ENCODE results near the gene TCEA3. TPM values are rescaled to one million over a fixed set of nuclear protein-coding genes. Genes with fewer than 3 reads are reported as not detected.

The TCEA3 gene
- total and polyA plus RNA-seq, 3 experiments from 2014 or later: 1.4 to 11.1 (median 1.7) TPM

DNA sequence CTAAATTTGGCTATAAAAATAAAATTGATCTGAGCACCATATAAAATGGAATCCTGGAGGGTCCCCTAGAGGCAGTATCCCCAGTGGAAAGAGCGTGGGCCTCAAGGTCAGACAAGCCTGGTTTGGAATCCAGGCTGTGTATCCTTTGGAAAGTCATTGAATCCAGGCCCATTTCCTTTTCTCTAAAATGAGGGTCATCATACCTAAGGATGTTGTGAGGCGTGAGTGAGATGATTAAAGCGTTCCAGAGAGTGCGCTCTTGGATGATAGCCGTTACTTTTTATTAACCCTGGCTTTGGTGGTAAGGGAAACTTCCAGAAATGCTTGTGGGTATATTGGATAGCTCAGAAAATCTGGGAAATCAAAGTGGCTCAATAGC, 54.2 kb downstream of the TCEA3 start:
- no peaks in the 10 kb centered on the region for H3K9me3 Mint-ChIP-seq
- peaks cover 0 to 5% of the 10 kb centered on the region in 2 donors for H3K27me3 Mint-ChIP-seq

DNA sequence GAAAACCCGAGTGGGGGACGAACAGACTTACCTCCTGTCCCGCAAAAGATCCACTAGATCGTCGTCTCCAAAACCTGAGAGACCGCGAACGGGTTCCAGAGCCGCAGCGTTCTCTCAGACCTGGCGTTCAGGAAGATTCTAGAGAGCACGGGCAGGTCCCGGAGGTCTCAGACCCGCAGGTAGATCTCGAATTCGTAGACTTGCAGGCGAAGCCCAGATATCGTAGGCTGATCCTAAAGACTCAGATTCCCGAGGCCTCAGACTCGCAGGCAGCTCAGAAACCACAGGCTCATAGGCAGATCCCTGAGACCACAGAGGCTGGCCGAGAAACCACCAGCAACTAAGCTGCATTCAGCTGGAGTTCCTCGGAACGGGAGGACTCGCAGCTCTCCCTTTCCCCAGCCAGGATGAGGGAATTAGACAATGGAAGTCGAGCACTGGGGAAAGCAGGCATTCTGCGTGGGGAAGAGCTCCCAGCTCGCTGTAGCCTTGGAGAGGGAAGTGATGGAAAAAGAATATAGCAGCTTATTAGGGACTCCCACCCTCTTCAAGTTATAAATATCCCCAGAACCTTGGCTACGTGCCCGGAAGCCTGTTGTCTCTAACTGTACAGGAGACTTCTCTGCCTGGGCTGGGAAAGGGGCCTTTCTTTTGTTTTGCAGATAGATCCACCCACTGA, 55.1 kb downstream of the TCEA3 start, which contains the start of gene ZNF436:
TSS of gene ZNF436 (minus strand) at position 502 of the 679 bp plus-strand sequence. CDS start 1,831 bp downstream, outside the sequence.
- ChIA-PET POLR2A (interaction anchor here (0.5 to 3.0 kb wide), 3 partner anchors 15 to 25 kb away, joined by 3 to 53 read pairs (median 5); partner anchors contain the start of gene HNRNPR), CTCF (interaction anchor here (1.9 kb wide), 1 partner anchor 25 kb away, joined by 4 read pairs; the partner anchor contains the start of gene HNRNPR)
- Histone ChIP-seq H3K36me3 (ENCODE audit: insufficient read depth, low read length) (no peaks in the 10 kb centered on the region), H3K27me3 (ENCODE audit: insufficient read depth, low read length, poor library complexity, severe bottlenecking) (no peaks in the 10 kb centered on the region), H3K4me1 (ENCODE audit: insufficient read depth, low read length) (peaks cover 25% of the 10 kb centered on the region), H3K27ac (ENCODE audit: low read depth, low read length) (peak within 1 kb of the TSS; percentile 96), H3K9me3 (ENCODE audit: low read length) (no peaks in the 10 kb centered on the region), H3K4me3 (ENCODE audit: low read length) (peak within 1 kb of the TSS; percentile 100)
- peak in 3 of 5 donors; percentile 10 to 54 (median 44) for DNase-seq
- H3K9me3 Mint-ChIP-seq: peaks cover 0 to 3% (median 0%) of the 10 kb centered on the region in 5 donors
- H3K4me1 Mint-ChIP-seq: peaks cover 32 to 36% (median 36%) of the 10 kb centered on the region in 3 donors
- H3K36me3 Mint-ChIP-seq: peaks cover 6 to 30% (median 13%) of the 10 kb centered on the region in 3 donors
- peaks cover 0 to 3% of the 10 kb centered on the region in 2 donors for H3K27me3 Mint-ChIP-seq
- H3K27ac Mint-ChIP-seq: peak within 1 kb of the TSS; percentile 91 to 99 (median 98)
- peak within 1 kb of the TSS; percentile 94 to 99 (median 99) for H3K4me3 Mint-ChIP-seq

More for the DNA sequence above, 54.2 kb downstream of the TCEA3 start:
- peak overlapping the region; percentile 94 to 99 (median 99) for H3K4me3 Mint-ChIP-seq
- H3K36me3 ChIP-seq (ENCODE audit: insufficient read depth, low read length): no peaks in the 10 kb centered on the region
- H3K27ac Mint-ChIP-seq: peak overlapping the region in 7 of 8 donors; percentile 8 to 91 (median 44)
- no peak for DNase-seq
- peaks cover 6 to 26% (median 9%) of the 10 kb centered on the region in 3 donors for H3K36me3 Mint-ChIP-seq
- H3K4me3 ChIP-seq (ENCODE audit: low read length): no peak overlapping the region
- peaks cover 25% of the 10 kb centered on the region for H3K4me1 ChIP-seq (ENCODE audit: insufficient read depth, low read length)
- peak overlapping the region; percentile 96 for H3K27ac ChIP-seq (ENCODE audit: low read depth, low read length)
- no peaks in the 10 kb centered on the region for H3K27me3 ChIP-seq (ENCODE audit: insufficient read depth, low read length, poor library complexity, severe bottlenecking)
- peaks cover 32 to 36% (median 36%) of the 10 kb centered on the region in 3 donors for H3K4me1 Mint-ChIP-seq
- H3K9me3 ChIP-seq (ENCODE audit: low read length): no peaks in the 10 kb centered on the region
- ChIA-PET POLR2A (no interaction called here), CTCF (interaction anchor here (1.9 kb wide), 1 partner anchor 26 kb away, joined by 4 read pairs; the partner anchor contains the start of gene HNRNPR)

GRCh38 chr1:23368562-23369334, 55.8 kb downstream of the TCEA3 start:
- Histone ChIP-seq H3K4me1 (ENCODE audit: insufficient read depth, low read length) (peaks cover 25% of the 10 kb centered on the region), H3K27me3 (ENCODE audit: insufficient read depth, low read length, poor library complexity, severe bottlenecking) (no peaks in the 10 kb centered on the region), H3K4me3 (ENCODE audit: low read length) (peak overlapping the region; percentile 100), H3K36me3 (ENCODE audit: insufficient read depth, low read length) (no peaks in the 10 kb centered on the region), H3K9me3 (ENCODE audit: low read length) (no peaks in the 10 kb centered on the region), H3K27ac (ENCODE audit: low read depth, low read length) (peak overlapping the region; percentile 96)
- peaks cover 0 to 1% of the 10 kb centered on the region in 2 donors for H3K27me3 Mint-ChIP-seq
- H3K36me3 Mint-ChIP-seq: peaks cover 5 to 33% (median 18%) of the 10 kb centered on the region in 3 donors
- H3K27ac Mint-ChIP-seq: peak overlapping the region; percentile 91 to 99 (median 98)
- peaks cover 32 to 36% (median 36%) of the 10 kb centered on the region in 3 donors for H3K4me1 Mint-ChIP-seq
- POLR2A ChIA-PET: interaction anchor here (0.9 to 3.0 kb wide), 6 partner anchors 24 to 375 kb away, joined by 3 to 53 read pairs (median 4); partner anchors contain the start of genes ELOA and HNRNPR
- peak; percentile 81 to 89 (median 82) for DNase-seq
- H3K9me3 Mint-ChIP-seq: peaks cover 0 to 6% (median under 1%) of the 10 kb centered on the region in 5 donors
- CTCF ChIA-PET: interaction anchor here (0.8 to 1.0 kb wide), 3 partner anchors 24 to 171 kb away, joined by 4 read pairs; partner anchors contain the start of gene HNRNPR
- peak overlapping the region; percentile 94 to 99 (median 99) for H3K4me3 Mint-ChIP-seq

- Mint-ChIP-seq H3K4me3 (peak overlapping the region; percentile 94 to 99 (median 99)), H3K27me3 (peaks cover 0 to 1% of the 10 kb centered on the region in 2 donors), H3K4me1 (peaks cover 32 to 36% (median 36%) of the 10 kb centered on the region in 3 donors), H3K27ac (peak overlapping the region; percentile 91 to 99 (median 98)), H3K36me3 (peaks cover 6 to 34% (median 25%) of the 10 kb centered on the region in 3 donors), H3K9me3 (peaks cover under 1 to 13% (median 8%) of the 10 kb centered on the region in 5 donors)
- Histone ChIP-seq H3K27ac (ENCODE audit: low read depth, low read length) (peak overlapping the region; percentile 96), H3K36me3 (ENCODE audit: insufficient read depth, low read length) (peaks cover under 1% of the 10 kb centered on the region), H3K9me3 (ENCODE audit: low read length) (peaks cover 4% of the 10 kb centered on the region), H3K4me1 (ENCODE audit: insufficient read depth, low read length) (peaks cover 25% of the 10 kb centered on the region), H3K27me3 (ENCODE audit: insufficient read depth, low read length, poor library complexity, severe bottlenecking) (no peaks in the 10 kb centered on the region), H3K4me3 (ENCODE audit: low read length) (peak overlapping the region; percentile 100)
- ChIA-PET POLR2A (interaction anchor here (0.6 to 3.0 kb wide), 8 partner anchors 23 to 1023 kb away, joined by 3 to 53 read pairs (median 4); partner anchors contain the start of genes ELOA and HNRNPR), CTCF (interaction anchor here (0.8 to 1.0 kb wide), 3 partner anchors 23 to 172 kb away, joined by 4 read pairs; partner anchors contain the start of gene HNRNPR)
- peak; percentile 97 to 99 (median 97) for DNase-seq
Observed at GRCh38 chr1:23367791-23368561, 56.6 kb downstream of the TCEA3 start.

DNA sequence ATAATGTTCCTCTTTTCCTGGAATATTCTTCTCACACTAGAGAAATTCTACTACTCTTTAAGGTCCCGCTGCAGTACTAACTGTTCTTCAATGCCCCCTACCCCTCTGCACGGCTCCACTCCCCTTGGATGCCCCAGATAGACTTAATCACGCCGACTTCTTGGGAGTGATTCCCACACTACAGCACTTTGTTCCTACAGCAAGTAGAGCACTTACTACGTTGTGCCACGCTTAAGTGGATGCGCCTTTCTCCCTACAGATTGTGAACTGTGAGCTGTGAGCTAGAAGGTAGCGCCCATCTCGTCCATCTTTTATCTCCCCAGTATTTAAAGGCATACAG, 57.1 kb downstream of the TCEA3 start:
- Mint-ChIP-seq H3K4me3 (peak overlapping the region; percentile 94 to 99 (median 99)), H3K36me3 (peaks cover 12 to 39% (median 31%) of the 10 kb centered on the region in 3 donors), H3K27ac (peak overlapping the region; percentile 85 to 99 (median 97)), H3K9me3 (peaks cover 6 to 18% (median 13%) of the 10 kb centered on the region in 5 donors), H3K4me1 (peaks cover 32 to 36% (median 36%) of the 10 kb centered on the region in 3 donors), H3K27me3 (peaks cover 0 to 1% of the 10 kb centered on the region in 2 donors)
- ChIA-PET POLR2A (interaction anchor here (0.6 to 3.0 kb wide), 3 partner anchors 23 to 1024 kb away, joined by 3 to 53 read pairs (median 6); partner anchors contain the start of gene HNRNPR), CTCF (no interaction called here)
- Histone ChIP-seq H3K4me3 (ENCODE audit: low read length) (peak overlapping the region; percentile 100), H3K4me1 (ENCODE audit: insufficient read depth, low read length) (peaks cover 25% of the 10 kb centered on the region), H3K9me3 (ENCODE audit: low read length) (peaks cover 9% of the 10 kb centered on the region), H3K36me3 (ENCODE audit: insufficient read depth, low read length) (peaks cover 6% of the 10 kb centered on the region), H3K27me3 (ENCODE audit: insufficient read depth, low read length, poor library complexity, severe bottlenecking) (no peaks in the 10 kb centered on the region), H3K27ac (ENCODE audit: low read depth, low read length) (peak overlapping the region; percentile 96)
- no peak for DNase-seq

- Mint-ChIP-seq H3K4me3 (peak overlapping the region; percentile 26 to 99 (median 98)), H3K4me1 (peaks cover 32 to 36% (median 36%) of the 10 kb centered on the region in 3 donors), H3K27ac (peak overlapping the region in 3 of 8 donors; percentile 23 to 91 (median 27)), H3K27me3 (peaks cover 0 to 1% of the 10 kb centered on the region in 2 donors), H3K9me3 (peaks cover 9 to 26% (median 22%) of the 10 kb centered on the region in 5 donors), H3K36me3 (peaks cover 15 to 48% (median 38%) of the 10 kb centered on the region in 3 donors)
- H3K4me3 ChIP-seq (ENCODE audit: low read length): no peak overlapping the region
- ChIA-PET POLR2A (interaction anchor here (0.6 kb wide), 1 partner anchor 20 kb away, joined by 5 read pairs; no protein-coding TSS in a partner anchor), CTCF (no interaction called here)
- H3K27ac ChIP-seq (ENCODE audit: low read depth, low read length): no peak overlapping the region
- peaks cover 15% of the 10 kb centered on the region for H3K9me3 ChIP-seq (ENCODE audit: low read length)
- DNase-seq: no peak
- peaks cover 25% of the 10 kb centered on the region for H3K4me1 ChIP-seq (ENCODE audit: insufficient read depth, low read length)
- H3K27me3 ChIP-seq (ENCODE audit: insufficient read depth, low read length, poor library complexity, severe bottlenecking): no peaks in the 10 kb centered on the region
- H3K36me3 ChIP-seq (ENCODE audit: insufficient read depth, low read length): peaks cover 12% of the 10 kb centered on the region
Observed at GRCh38 chr1:23366598-23366997, 58.0 kb downstream of the TCEA3 start.

All from CD8-positive, alpha-beta memory T cell (primary cell).